M059J (cell line): ENCODE measurements around the gene CXorf49. TPM values are rescaled to one million over a fixed set of nuclear protein-coding genes. Genes with fewer than 3 reads are reported as not detected.
"Not testable (repeated sequence)": the region's sequence is repeated elsewhere in the genome, so short reads cannot be mapped to it uniquely, and the experiment has no call there.

Experiments used
- DNase-seq: peaks from one replicate; pipeline ENCODE4 v3.0.0-alpha.2; 2012; ENCODE audit warnings: low read depth
- total RNA-seq: library from RNA; depleted of rRNA; stranded (reverse); fragments of >200 nt; shearing (Covaris generic); gene quantifications from 2 replicates; pipeline ENCODE4 v1.2.3, GENCODE V29; 2014; rRNA removed

Gene CXorf49
- total RNA-seq, result not detected in 2 replicates

GRCh38 chrX:71718185-71718584 lies at the start of gene CXorf49:
Gene CXorf49 (minus strand): TSS chrX:71718285. CDS start chrX:71718151, 134 bp downstream.
- not testable (repeated sequence) for DNase-seq

- DNase-seq, result not testable (repeated sequence)
Observed at GRCh38 chrX:71767134-71767533, 49.0 kb upstream of the CXorf49 start.

- not testable (repeated sequence) for DNase-seq
Observed at GRCh38 chrX:71765613-71766012, 47.5 kb upstream of the CXorf49 start.

GRCh38 chrX:71764832-71765231 lies 46.7 kb upstream of the CXorf49 start:
- DNase-seq, result not testable (repeated sequence)

GRCh38 chrX:71763049-71763448 lies 45.0 kb upstream of the CXorf49 start, which contains the start of gene CXorf49B:
Gene CXorf49B (plus strand): TSS chrX:71763349. CDS start chrX:71763424, 75 bp downstream.
- DNase-seq, result not testable (repeated sequence)

- not testable (repeated sequence) for DNase-seq
Observed at GRCh38 chrX:71760688-71761281, 42.7 kb upstream of the CXorf49 start.

- not testable (repeated sequence) for DNase-seq
Observed at GRCh38 chrX:71720289-71720886, 2.3 kb upstream of the CXorf49 start.

- DNase-seq, result not testable (repeated sequence)
Observed at GRCh38 chrX:71719195-71719594, 1.1 kb upstream of the CXorf49 start.

- not testable (repeated sequence) for DNase-seq
Observed at GRCh38 chrX:71716323-71716722, 1.8 kb downstream of the CXorf49 start.

- not testable (repeated sequence) for DNase-seq
Observed at GRCh38 chrX:71715551-71715950, 2.5 kb downstream of the CXorf49 start.

GRCh38 chrX:71714064-71714463 lies 4.0 kb downstream of the CXorf49 start:
- DNase-seq, result not testable (repeated sequence)

- not testable (repeated sequence) for DNase-seq
Observed at GRCh38 chrX:71702853-71703252, 15.2 kb downstream of the CXorf49 start.

GRCh38 chrX:71699023-71699344 lies 19.1 kb downstream of the CXorf49 start:
- not testable (repeated sequence) for DNase-seq

GRCh38 chrX:71698299-71699022 lies 19.6 kb downstream of the CXorf49 start:
- DNase-seq, result not testable (repeated sequence)

- not testable (repeated sequence) for DNase-seq
Observed at GRCh38 chrX:71697466-71698298, 20.4 kb downstream of the CXorf49 start.

GRCh38 chrX:71696641-71697465 lies 21.2 kb downstream of the CXorf49 start:
- DNase-seq, result not testable (repeated sequence)

GRCh38 chrX:71679575-71680207 lies 38.4 kb downstream of the CXorf49 start:
- DNase-seq, result no peak

GRCh38 chrX:71677195-71677594 lies 40.9 kb downstream of the CXorf49 start:
- DNase-seq, result not testable (repeated sequence)

GRCh38 chrX:71676068-71676795 lies 41.9 kb downstream of the CXorf49 start:
- not testable (repeated sequence) for DNase-seq

- DNase-seq, result not testable (repeated sequence)
Observed at GRCh38 chrX:71675636-71676035, 42.4 kb downstream of the CXorf49 start.
